ENCODE data around the gene WEE2.

GRCh38 chr7:141664450-141664849 is 43.7 kb upstream of the WEE2 start:
- TF ChIP-seq POLR2A (IDR thresholded peaks at IDR 0.05; ENCODE audit: low read depth, low read length): no peak
- TF ChIP-seq TAF1 (IDR thresholded peaks at IDR 0.05; ENCODE audit: borderline replicate concordance, low read depth, low read length): no peak

All from GM12892 (cell line).